HPDE6-E6E7 (cell line): ENCODE data around the gene IL23R.
"Not testable (repeated sequence)": the region's sequence is repeated elsewhere in the genome, so short reads cannot be mapped to it uniquely, and the experiment has no call there.

Source experiments
- DNase-seq: peaks from one replicate; pipeline ENCODE4 v3.0.0; 2011; ENCODE audit warnings: missing footprints; ENCODE audit errors: extremely low spot score

IL23R gene

GRCh38 chr1:67166196-67166595 is at the start of gene IL23R:
Gene IL23R, plus strand, starts transcription at chr1:67166454. Its CDS starts 1,667 bp downstream, at chr1:67168121.
- DNase-seq: no peak

DNA sequence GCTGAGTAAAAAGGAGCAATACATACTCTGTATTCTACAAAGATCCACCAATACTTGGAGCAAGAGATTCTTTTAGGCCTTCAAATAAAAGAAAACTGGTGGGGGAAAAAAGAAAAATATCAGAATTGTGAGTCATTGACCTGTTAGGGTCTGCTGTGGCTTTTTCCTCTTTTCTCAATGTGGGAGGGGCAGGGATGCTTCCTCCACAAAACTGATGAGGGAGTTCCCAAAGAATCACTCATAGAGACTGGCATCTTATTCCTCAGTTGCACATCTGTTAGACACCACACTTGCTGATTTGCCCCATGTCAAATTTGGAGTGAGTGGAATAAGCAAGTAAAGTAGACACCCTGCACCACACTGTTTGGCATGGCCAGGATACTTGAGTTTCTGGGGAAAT is 48.1 kb upstream of the IL23R start:
- DNase-seq: no peak

DNA sequence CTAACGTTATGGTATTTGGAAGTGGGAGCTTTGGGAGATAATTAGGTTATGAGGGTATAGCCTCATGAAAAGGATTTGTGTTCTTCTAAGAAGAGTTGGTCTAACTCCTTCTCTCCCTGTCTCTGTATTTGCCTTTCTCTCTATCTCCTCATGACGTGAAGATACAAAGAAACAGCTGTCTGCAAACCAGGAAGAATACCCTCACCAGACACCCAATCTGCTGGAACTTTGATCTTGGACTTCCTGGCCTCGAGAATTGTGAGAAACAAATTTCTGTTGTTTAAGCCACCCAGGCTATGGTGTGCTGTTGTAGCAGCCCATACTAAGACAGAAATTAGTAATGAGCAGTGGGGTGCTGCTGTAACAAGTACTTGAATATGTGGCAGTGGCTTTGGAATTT is 47.6 kb upstream of the IL23R start:
- DNase-seq: no peak

DNA sequence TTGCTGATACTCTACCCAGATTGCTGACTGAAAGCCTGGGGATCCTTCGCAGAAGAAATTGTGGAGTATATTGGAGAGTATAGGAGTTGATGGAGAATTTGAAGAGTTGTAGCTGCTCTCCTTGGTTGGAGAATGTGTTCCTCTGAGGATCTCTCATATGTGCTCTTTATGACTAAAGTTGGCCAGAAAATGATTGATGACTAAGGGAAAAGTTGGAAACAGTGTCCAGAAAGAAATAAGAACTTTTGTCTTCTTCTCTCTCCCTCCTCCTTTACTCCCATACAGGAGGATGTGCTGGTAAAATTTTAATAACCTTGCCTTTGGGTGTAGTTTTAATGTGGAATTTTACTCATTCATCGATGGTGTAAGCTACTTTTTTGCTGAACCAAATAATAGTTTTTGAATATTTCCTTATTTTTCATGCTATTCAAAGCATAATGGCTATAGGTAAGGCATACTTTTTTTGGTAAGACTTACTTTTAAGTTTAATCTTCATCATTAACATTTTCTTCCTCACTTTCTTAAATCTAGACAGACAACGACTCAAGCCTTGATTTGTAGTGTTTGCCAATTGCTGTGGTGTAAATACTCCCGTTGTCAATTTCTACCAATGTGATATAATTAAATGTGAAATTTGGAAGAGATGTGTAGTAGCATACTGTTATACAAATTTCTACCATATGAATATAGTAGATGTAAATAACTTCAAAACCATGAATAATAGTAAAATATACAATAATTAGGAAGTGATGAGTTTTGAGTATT is 45.2 kb upstream of the IL23R start:
- no peak for DNase-seq

DNA sequence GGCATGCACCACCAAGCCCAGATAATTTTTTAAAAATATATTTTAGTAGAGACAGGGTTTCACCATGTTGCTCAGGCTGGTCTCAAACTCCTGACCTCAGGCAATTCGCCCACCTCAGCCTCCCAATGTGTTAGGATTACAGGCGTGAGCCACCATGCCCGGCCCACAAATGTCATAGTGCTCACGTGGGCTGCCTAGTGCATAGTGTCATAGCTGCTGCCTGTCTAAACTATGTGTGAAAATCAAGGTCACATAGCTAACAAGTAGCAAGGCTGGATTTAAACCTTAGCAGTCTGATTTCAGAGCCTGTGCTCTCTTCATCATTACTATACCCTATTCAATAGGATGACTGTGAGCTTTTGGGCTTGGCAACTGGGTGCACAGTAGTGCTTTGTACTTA is 41.8 kb upstream of the IL23R start:
- DNase-seq: no peak

GRCh38 chr1:67126111-67126746 is 40.0 kb upstream of the IL23R start:
- peak; percentile 48 for DNase-seq

- no peak for DNase-seq
Observed at GRCh38 chr1:67126974-67127373, 39.3 kb upstream of the IL23R start.

- DNase-seq: no peak
Observed at GRCh38 chr1:67130673-67131072, 35.6 kb upstream of the IL23R start.

DNA sequence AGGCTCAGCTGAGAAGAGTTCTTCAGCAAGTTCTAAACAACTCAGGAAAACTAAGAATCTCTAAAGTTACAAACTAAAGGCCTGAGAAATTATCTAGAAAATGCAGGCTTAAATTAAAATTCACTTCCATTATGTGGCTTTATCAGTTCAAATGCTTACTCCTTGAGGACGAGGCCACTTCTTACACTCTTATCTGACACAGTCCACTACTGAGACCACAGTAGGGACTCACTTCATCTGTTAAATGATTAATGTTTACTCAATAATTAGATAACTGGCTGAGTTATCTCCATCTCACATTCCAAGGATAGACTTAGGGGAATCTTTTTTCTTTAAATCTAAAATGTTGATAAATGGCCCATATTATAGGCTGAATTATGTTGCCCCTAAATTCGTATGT is 33.1 kb upstream of the IL23R start:
- no peak for DNase-seq

DNA sequence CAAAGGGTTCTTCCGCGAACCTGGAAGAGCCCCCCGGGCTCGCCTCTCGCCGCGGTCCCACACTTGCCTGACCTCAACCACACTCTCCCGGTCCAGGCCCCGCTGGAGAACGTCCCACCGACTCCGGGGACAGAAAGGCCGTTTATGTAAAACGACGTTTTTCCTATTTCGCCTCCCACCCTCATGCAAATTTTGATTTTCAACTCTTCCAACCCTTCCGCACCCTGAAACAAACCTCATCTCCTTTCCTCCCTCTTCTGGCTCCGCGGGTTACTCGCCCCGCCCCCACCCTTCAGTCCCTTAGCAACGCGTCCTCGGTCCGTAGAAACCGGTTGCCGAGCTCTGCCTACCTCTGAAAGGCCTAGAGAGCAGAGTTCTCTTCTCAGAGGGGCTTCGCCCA is 31.6 kb upstream of the IL23R start, which contains the start of gene C1orf141:
Gene C1orf141, minus strand, starts transcription at position 276 of the 400 bp plus-strand sequence. CDS start 7,730 bp downstream, outside the sequence.
- no peak for DNase-seq

DNA sequence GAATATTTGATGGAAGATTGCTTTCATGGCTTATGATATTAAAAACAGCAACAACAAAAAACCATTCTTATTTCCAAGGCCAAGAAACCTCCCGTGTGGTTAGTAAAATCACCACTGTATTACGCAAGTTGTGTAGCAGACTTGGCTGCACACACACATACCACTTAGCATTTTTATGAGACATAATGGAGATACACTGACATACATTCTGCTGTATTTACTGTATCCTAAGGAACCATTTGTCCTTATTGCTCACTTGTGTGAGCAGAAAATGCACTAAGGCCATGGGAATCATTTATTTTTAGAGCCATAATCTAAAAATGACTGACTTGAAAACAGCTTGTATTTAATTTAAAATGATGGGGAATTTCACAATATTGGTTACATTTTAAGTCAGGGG is 30.9 kb upstream of the IL23R start:
- no peak for DNase-seq

GRCh38 chr1:67137307-67137753 is 28.9 kb upstream of the IL23R start:
- no peak for DNase-seq

- DNase-seq: no peak
Observed at GRCh38 chr1:67138813-67139499, 27.3 kb upstream of the IL23R start.

GRCh38 chr1:67140460-67140859 is 25.8 kb upstream of the IL23R start:
- no peak for DNase-seq

DNA sequence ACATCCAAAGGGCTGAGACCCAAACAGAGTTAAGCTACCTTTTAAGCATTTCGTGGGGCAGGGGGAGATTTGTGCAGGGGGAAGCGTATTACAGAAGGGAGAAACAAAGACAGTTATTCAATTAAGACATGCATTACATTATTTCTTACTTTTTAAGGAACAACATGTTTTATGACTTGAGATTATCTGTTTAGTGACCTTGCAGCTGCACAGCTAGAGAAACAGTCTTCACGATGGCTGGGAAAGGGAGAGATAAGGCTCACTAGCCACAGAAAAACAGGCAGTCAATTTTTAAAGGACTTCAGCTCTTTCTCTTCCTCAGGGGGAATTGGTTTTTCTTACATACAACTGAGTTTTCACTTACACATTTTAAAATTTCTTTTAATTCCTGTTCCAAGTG is 24.4 kb upstream of the IL23R start:
- not testable (repeated sequence) for DNase-seq

- DNase-seq: no peak
Observed at GRCh38 chr1:67142931-67143330, 23.3 kb upstream of the IL23R start.

DNA sequence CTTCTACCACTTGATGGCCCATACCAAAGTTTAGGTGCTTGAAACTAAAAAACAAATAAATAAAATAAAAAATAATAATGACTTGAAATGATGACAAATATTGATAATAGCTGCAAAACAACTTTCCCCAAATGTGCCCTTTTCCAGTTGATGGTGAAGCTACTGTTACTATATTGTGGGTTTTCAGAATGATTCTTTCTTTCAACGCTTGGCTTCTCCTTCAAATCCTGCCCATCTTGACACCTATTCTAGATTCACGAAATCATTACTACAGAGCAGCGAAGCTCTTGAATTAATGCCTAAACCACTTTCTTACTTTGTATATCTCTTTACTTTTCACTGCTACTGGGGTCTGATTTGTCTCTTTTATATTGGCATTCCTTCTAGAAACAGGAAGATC is 22.3 kb upstream of the IL23R start:
- DNase-seq: no peak

GRCh38 chr1:67144696-67145095 is 21.6 kb upstream of the IL23R start:
- no peak for DNase-seq

- no peak for DNase-seq
Observed at GRCh38 chr1:67146101-67146500, 20.2 kb upstream of the IL23R start.

DNA sequence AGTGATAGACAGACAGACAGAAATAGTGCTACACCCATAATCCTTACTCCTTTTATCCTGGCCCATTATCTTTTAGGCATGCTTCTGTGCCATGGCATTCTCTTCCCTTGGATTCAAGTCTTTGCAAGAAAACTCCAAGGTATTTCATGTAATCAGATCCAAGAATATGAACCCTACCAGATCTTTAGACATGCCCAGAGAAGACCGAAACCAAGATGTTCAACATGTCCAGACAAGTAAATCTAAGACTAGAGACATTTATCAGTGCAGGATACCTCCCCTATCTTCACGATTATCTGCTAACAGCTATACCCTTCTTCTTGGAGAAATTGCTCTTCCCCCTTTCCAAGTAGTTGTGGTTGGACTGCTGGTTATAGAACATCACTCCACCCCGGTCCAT is 19.7 kb upstream of the IL23R start:
- no peak for DNase-seq

GRCh38 chr1:67147973-67148372 is 18.3 kb upstream of the IL23R start:
- not testable (repeated sequence) for DNase-seq

GRCh38 chr1:67148516-67149178 is 17.6 kb upstream of the IL23R start:
- no peak for DNase-seq
